Measurements from ENCODE around the gene NUP50.

The NUP50 gene

GRCh38 chr22:45233827-45234226 is 70.1 kb downstream of the NUP50 start:
- in situ Hi-C loops (cut with HindIII; ENCODE audit: low pct_unique_long_range_greater_than_20kb, low sequenced_read_pairs) = no loop called here
- TF ChIP-seq JUND (IDR thresholded peaks at IDR 0.05; ENCODE audit: low read depth) = no peak
- no peak for DNase-seq (ENCODE audit: low read depth in 1 of 2, low spot score in 1 of 2)

GRCh38 chr22:45235101-45235777 is 71.5 kb downstream of the NUP50 start:
- DNase-seq (ENCODE audit: low read depth in 1 of 2, low spot score in 1 of 2) = no peak
- in situ Hi-C loops (cut with HindIII; ENCODE audit: low pct_unique_long_range_greater_than_20kb, low sequenced_read_pairs) = no loop called here
- TF ChIP-seq JUND (IDR thresholded peaks at IDR 0.05; ENCODE audit: low read depth) = no peak

GRCh38 chr22:45235851-45236342 is 72.2 kb downstream of the NUP50 start:
- TF ChIP-seq JUND (IDR thresholded peaks at IDR 0.05; ENCODE audit: low read depth) = no peak
- in situ Hi-C loops (cut with HindIII; ENCODE audit: low pct_unique_long_range_greater_than_20kb, low sequenced_read_pairs) = no loop called here
- DNase-seq (ENCODE audit: low read depth in 1 of 2, low spot score in 1 of 2) = no peak

- in situ Hi-C loops (cut with HindIII; ENCODE audit: low pct_unique_long_range_greater_than_20kb, low sequenced_read_pairs) = no loop called here
Measured at GRCh38 chr22:45237065-45237990, 73.6 kb downstream of the NUP50 start.

More at GRCh38 chr22:45237065-45237990, 73.6 kb downstream of the NUP50 start:
- DNase-seq (ENCODE audit: low read depth in 1 of 2, low spot score in 1 of 2) = no peak
- TF ChIP-seq JUND (IDR thresholded peaks at IDR 0.05; ENCODE audit: low read depth) = no peak

Measured in T47D (cell line).